Tibial nerve (tissue), 4 donors: ENCODE data around the gene CTBS. TPM values are rescaled to one million over a fixed set of nuclear protein-coding genes. Genes with fewer than 3 reads are reported as not detected.

Experiments
- DNase-seq, 2 donors: peaks; one replicate each; pipeline ENCODE4 v3.0.0-alpha.2; 2019; ENCODE audit warnings: low spot score in 2 of 2
- H3K27ac ChIP-seq, 4 donors: fragments of 200-600 bp; sonication (generic) in 3 of 4; one replicate each; pipeline ENCODE4 v1.5.1; 2017 to 2019; ENCODE audit warnings: mild to moderate bottlenecking in 1 of 4
- H3K27me3 ChIP-seq, 2 donors: fragments of 200-600 bp; sonication (generic) in 1 of 2; one replicate each; pipeline versions ENCODE4 v1.5.1 to v1.6.0; 2017 to 2019
- H3K36me3 ChIP-seq, 3 donors: fragments of 200-600 bp; sonication (generic); one replicate each; pipeline ENCODE4 v1.5.1; 2018 to 2019
- H3K4me1 ChIP-seq, 4 donors: fragments of 200-600 bp; sonication (generic) in 3 of 4; one replicate each; pipeline ENCODE4 v1.5.1; 2017 to 2019
- H3K4me3 ChIP-seq, 4 donors: fragments of 200-600 bp; sonication (generic) in 3 of 4; one replicate each; pipeline ENCODE4 v1.5.1; 2017 to 2019; ENCODE audit warnings: mild to moderate bottlenecking in 1 of 4, moderate library complexity in 1 of 4
- H3K9me3 ChIP-seq, 4 donors: fragments of 200-600 bp; sonication (generic) in 3 of 4; one replicate each; pipeline ENCODE4 v1.5.1; 2017 to 2019
- CTCF ChIP-seq, 5 experiments: fragments of 200-600 bp in 3 of 5; fragments of 450-650 bp in 2 of 5; sonication (generic) in 3 of 5; IDR thresholded peaks; one replicate each; pipeline ENCODE4 v1.5.1; 2016 to 2019; ENCODE audit warnings: antibody characterized with exemption in 5 of 5, mild to moderate bottlenecking in 3 of 5, moderate library complexity in 2 of 5
- EP300 ChIP-seq, 2 donors: sonication (generic); formaldehyde crosslinking; IDR thresholded peaks; one replicate each; pipeline ENCODE4 v1.6.1; 2017; ENCODE audit warnings: antibody characterized with exemption in 2 of 2, mild to moderate bottlenecking in 1 of 2
- POLR2A ChIP-seq, 2 donors: fragments of 450-650 bp; IDR thresholded peaks; one replicate each; pipeline ENCODE4 v1.6.1; 2017; ENCODE audit warnings: antibody characterized with exemption in 2 of 2, mild to moderate bottlenecking in 2 of 2, moderate library complexity in 2 of 2
- WGBS, 2 donors: methylation state at CpG; one replicate each; pipeline ENCODE4 v1.1.5; 2018; 5-methylcytosine and 5-hydroxymethylcytosine counted together
- total RNA-seq, 4 donors: library from RNA; depleted of rRNA; stranded (reverse); fragments of >200 nt; gene quantifications; one replicate each; pipeline ENCODE4 v1.1.0, GENCODE V29; 2016

CTBS gene
- total RNA-seq, 4 donors from 2014 or later, result 12.9 to 18.4 (median 15.7) TPM

GRCh38 chr1:84615790-84616189, 41.5 kb upstream of the CTBS start:
- DNase-seq, result no peak
- no peaks in the 10 kb centered on the region for H3K27me3 ChIP-seq
- H3K4me1 ChIP-seq, result peaks cover 0 to 21% (median 9%) of the 10 kb centered on the region in 4 donors
- H3K9me3 ChIP-seq, result peaks cover 0 to 6% (median 0%) of the 10 kb centered on the region in 4 donors
- H3K4me3 ChIP-seq, result no peak overlapping the region
- WGBS, 2 donors, result 78 to 88% methylated on average over 1 of the region's 1 CpG
- no peaks in the 10 kb centered on the region for H3K36me3 ChIP-seq
- no peak for TF ChIP-seq EP300 (IDR thresholded peaks at IDR 0.05)
- TF ChIP-seq CTCF (IDR thresholded peaks at IDR 0.05), result no peak
- no peak for TF ChIP-seq POLR2A (IDR thresholded peaks at IDR 0.05)
- H3K27ac ChIP-seq, result no peak overlapping the region

GRCh38 chr1:84613887-84614286, 39.6 kb upstream of the CTBS start:
- Histone ChIP-seq H3K27ac (no peak overlapping the region), H3K27me3 (no peaks in the 10 kb centered on the region), H3K9me3 (peaks cover 0 to 6% (median 0%) of the 10 kb centered on the region in 4 donors), H3K4me3 (no peak overlapping the region), H3K36me3 (no peaks in the 10 kb centered on the region), H3K4me1 (peaks cover 0 to 3% (median under 1%) of the 10 kb centered on the region in 4 donors)
- no peak for TF ChIP-seq EP300 (IDR thresholded peaks at IDR 0.05)
- no peak for TF ChIP-seq POLR2A (IDR thresholded peaks at IDR 0.05)
- no peak for TF ChIP-seq CTCF (IDR thresholded peaks at IDR 0.05)
- no peak for DNase-seq
- 98 to 100% methylated on average over 2 of the region's 2 CpGs for WGBS, 2 donors

- TF ChIP-seq POLR2A (IDR thresholded peaks at IDR 0.05), result no peak
- TF ChIP-seq CTCF (IDR thresholded peaks at IDR 0.05), result no peak
- no peak for TF ChIP-seq EP300 (IDR thresholded peaks at IDR 0.05)
- no peaks in the 10 kb centered on the region for H3K27me3 ChIP-seq
- no peak overlapping the region for H3K27ac ChIP-seq
- peaks cover 0 to 6% (median 0%) of the 10 kb centered on the region in 4 donors for H3K9me3 ChIP-seq
- H3K4me3 ChIP-seq, result no peak overlapping the region
- H3K36me3 ChIP-seq, result no peaks in the 10 kb centered on the region
- DNase-seq, result no peak
- 72 to 90% methylated on average over 2 of the region's 2 CpGs for WGBS, 2 donors
- no peaks in the 10 kb centered on the region for H3K4me1 ChIP-seq
These were observed 38.8 kb upstream of the CTBS start for GRCh38 chr1:84613026-84613425.

- WGBS, 2 donors, result 19 to 23% methylated on average over 3 of the region's 3 CpGs
- H3K4me3 ChIP-seq, result no peak overlapping the region
- H3K4me1 ChIP-seq, result no peaks in the 10 kb centered on the region
- no peak for DNase-seq
- H3K36me3 ChIP-seq, result no peaks in the 10 kb centered on the region
- peak overlapping the region in 1 of 4 donors; percentile 13 for H3K27ac ChIP-seq
- no peaks in the 10 kb centered on the region for H3K27me3 ChIP-seq
- no peak for TF ChIP-seq POLR2A (IDR thresholded peaks at IDR 0.05)
- no peak for TF ChIP-seq CTCF (IDR thresholded peaks at IDR 0.05)
- no peak for TF ChIP-seq EP300 (IDR thresholded peaks at IDR 0.05)
- peaks cover 0 to 6% (median 0%) of the 10 kb centered on the region in 4 donors for H3K9me3 ChIP-seq
These were observed 37.6 kb upstream of the CTBS start for GRCh38 chr1:84611796-84612195.

- Histone ChIP-seq H3K4me1 (no peaks in the 10 kb centered on the region), H3K27me3 (no peaks in the 10 kb centered on the region), H3K27ac (peak overlapping the region in 1 of 4 donors; percentile 13), H3K9me3 (peaks cover 0 to 11% (median 0%) of the 10 kb centered on the region in 4 donors), H3K4me3 (no peak overlapping the region), H3K36me3 (no peaks in the 10 kb centered on the region)
- no peak for TF ChIP-seq POLR2A (IDR thresholded peaks at IDR 0.05)
- TF ChIP-seq CTCF (IDR thresholded peaks at IDR 0.05), result no peak
- no peak for TF ChIP-seq EP300 (IDR thresholded peaks at IDR 0.05)
- WGBS, 2 donors, result 0 to 39% methylated on average over 1 of the region's 1 CpG
- no peak for DNase-seq
These were observed 36.9 kb upstream of the CTBS start for GRCh38 chr1:84611091-84611490.
